NB4 (cell line): ENCODE data around the gene ESRRA.

ENCODE experiments used
- POLR2A ChIP-seq: IDR thresholded peaks from 2 replicates; pipeline ENCODE4 v1.6.1; 2011; ENCODE audit warnings: mild to moderate bottlenecking; ENCODE audit not compliant: insufficient read length; ENCODE audit errors: extremely low read depth
- TF ChIP-seq, protein P1 (sequence below): IDR thresholded peaks from one replicate; pipeline ENCODE4 v1.5.1; 2012; ENCODE audit warnings: low read depth, low read length

DNA sequence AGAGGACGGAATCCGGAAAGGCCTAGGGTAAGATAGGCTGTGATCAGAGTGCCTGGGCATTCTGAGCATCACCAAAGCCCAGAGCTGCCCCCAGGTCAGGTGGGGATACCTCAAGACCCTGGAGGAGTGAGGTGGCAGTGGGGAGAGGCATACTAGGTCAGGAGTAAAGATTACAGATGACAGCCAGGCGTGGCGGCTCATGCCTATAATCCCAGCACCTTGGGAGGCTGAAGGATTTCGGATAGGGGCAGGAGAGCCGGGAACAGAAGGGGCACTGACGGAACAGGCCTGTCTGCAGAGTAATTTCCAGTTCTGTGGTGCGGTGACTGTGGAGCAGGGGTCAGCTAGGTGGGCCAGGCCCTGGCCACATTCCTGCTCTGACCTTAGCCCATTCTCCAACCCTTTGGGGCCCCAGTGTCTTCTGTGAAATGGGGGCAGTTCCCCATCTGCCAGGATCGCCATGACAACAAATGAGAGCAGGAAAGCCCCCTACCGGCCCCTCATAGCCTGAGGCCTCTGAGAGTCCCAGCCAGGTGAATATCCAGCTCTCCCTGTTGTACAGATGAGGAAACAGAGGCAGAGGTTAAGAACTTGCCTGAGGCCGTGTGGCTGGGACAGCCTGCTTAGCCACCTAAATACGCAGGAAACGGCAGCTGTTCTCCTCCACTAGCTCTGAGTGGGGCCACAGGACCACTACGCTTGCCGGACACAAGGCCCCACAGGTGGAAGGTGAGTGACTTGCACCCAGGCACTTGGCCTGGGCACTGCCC, 30.1 kb upstream of the ESRRA start:
- TF ChIP-seq, protein P1, sequence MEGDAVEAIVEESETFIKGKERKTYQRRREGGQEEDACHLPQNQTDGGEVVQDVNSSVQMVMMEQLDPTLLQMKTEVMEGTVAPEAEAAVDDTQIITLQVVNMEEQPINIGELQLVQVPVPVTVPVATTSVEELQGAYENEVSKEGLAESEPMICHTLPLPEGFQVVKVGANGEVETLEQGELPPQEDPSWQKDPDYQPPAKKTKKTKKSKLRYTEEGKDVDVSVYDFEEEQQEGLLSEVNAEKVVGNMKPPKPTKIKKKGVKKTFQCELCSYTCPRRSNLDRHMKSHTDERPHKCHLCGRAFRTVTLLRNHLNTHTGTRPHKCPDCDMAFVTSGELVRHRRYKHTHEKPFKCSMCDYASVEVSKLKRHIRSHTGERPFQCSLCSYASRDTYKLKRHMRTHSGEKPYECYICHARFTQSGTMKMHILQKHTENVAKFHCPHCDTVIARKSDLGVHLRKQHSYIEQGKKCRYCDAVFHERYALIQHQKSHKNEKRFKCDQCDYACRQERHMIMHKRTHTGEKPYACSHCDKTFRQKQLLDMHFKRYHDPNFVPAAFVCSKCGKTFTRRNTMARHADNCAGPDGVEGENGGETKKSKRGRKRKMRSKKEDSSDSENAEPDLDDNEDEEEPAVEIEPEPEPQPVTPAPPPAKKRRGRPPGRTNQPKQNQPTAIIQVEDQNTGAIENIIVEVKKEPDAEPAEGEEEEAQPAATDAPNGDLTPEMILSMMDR, result no peak
- no peak for TF ChIP-seq POLR2A
